H1 (cell line): ENCODE data around the gene SPIB. TPM values are rescaled to one million over a fixed set of nuclear protein-coding genes. Genes with fewer than 3 reads are reported as not detected.

Source experiments
- ATF2 ChIP-seq: IDR thresholded peaks from 2 replicates; pipeline ENCODE4 v1.6.1; 2012; ENCODE audit warnings: low read length, inconsistent platforms
- HDAC2 ChIP-seq, 2 experiments: fragments of 300-600 bp in 1 of 2; sonication (generic) in 1 of 2; IDR thresholded peaks; 2 replicates each; pipeline ENCODE4 v1.6.1; 2011 to 2012; ENCODE audit warnings: low read depth in 2 of 2, low read length in 2 of 2, mild to moderate bottlenecking in 2 of 2, moderate library complexity in 2 of 2, borderline replicate concordance in 1 of 2, inconsistent platforms in 1 of 2
- RAD21 ChIP-seq, 2 experiments: IDR thresholded peaks in 1 of 2; conservative IDR thresholded peaks in 1 of 2; 2 replicates each; pipeline ENCODE4 v1.6.1; 2011; ENCODE audit warnings: low read depth in 2 of 2, low read length in 2 of 2, improper control_type of control experiment in 1 of 2, inconsistent platforms in 1 of 2, mild to moderate bottlenecking in 1 of 2, moderate library complexity in 1 of 2
- RNF2 ChIP-seq: fragments of 200-900, 300-1000 bp; sonication (generic); IDR thresholded peaks from 2 replicates; pipeline ENCODE4 v1.7.1; 2016; ENCODE audit warnings: borderline replicate concordance, low read depth, mild to moderate bottlenecking, antibody characterized with exemption, low read length; ENCODE audit not compliant: poor library complexity, severe bottlenecking; ENCODE audit errors: missing control alignments
- USF2 ChIP-seq: IDR thresholded peaks from 2 replicates; pipeline ENCODE4 v1.6.1; 2011; ENCODE audit warnings: low read length, improper control_type of control experiment
- polyA plus RNA-seq, 7 experiments: library from polyadenylated mRNA; depleted of rRNA in 3 of 7; stranded (reverse) in 5 of 7; unstranded in 2 of 7; fragments of >200 nt in 5 of 7; fragments of 200-250 nt in 2 of 7; gene quantifications; 1 replicate in 5 of 7; 2 replicates in 1 of 7; 4 replicates in 1 of 7; pipeline versions ENCODE4 v1.2.1 to v1.2.3, GENCODE V29; 2011 to 2013; ENCODE audit warnings: missing spikeins in 2 of 7, mixed read lengths in 2 of 7
- total RNA-seq: library from RNA; stranded (reverse); fragmentation: NEBNext Ultra II Directional; extraction: Animal tissue kit (Norgen Biotek cat#: 25700); gene quantifications from 2 replicates; pipeline ENCODE4 v1.2.1, GENCODE V29; 2021

Gene SPIB
- total and polyA plus RNA-seq, 2 of the 8 experiments (the other 6 are each of a cell fraction or from before 2014, with no cell fraction given): 11.1 to 17.4 TPM

- no peak for TF ChIP-seq ATF2
- no peak for TF ChIP-seq RNF2
- no peak for TF ChIP-seq HDAC2 (IDR thresholded peaks at IDR 0.05; ENCODE audit: borderline replicate concordance in 1 of 2, low read depth in 2 of 2, low read length in 2 of 2)
- no peak for TF ChIP-seq USF2
- no peak for TF ChIP-seq RAD21 (IDR thresholded peaks at IDR 0.05 in 1 of 2, conservative IDR thresholded peaks at IDR 0.05 in 1 of 2; ENCODE audit: low read depth in 2 of 2, low read length in 2 of 2)
These were observed 2.4 kb upstream of the SPIB start (continued) for GRCh38 chr19:50416034-50416977.
